GM12873 (cell line): Measurements from ENCODE around the gene FAM9A.

Experiments
- TF ChIP-seq, protein P1 (sequence below): IDR thresholded peaks from 2 replicates; pipeline ENCODE4 v1.5.1; 2012; ENCODE audit warnings: low read depth, mild to moderate bottlenecking, moderate library complexity, low read length, control low read depth; ENCODE audit not compliant: insufficient read depth; ENCODE audit errors: missing control alignments

Gene FAM9A

DNA sequence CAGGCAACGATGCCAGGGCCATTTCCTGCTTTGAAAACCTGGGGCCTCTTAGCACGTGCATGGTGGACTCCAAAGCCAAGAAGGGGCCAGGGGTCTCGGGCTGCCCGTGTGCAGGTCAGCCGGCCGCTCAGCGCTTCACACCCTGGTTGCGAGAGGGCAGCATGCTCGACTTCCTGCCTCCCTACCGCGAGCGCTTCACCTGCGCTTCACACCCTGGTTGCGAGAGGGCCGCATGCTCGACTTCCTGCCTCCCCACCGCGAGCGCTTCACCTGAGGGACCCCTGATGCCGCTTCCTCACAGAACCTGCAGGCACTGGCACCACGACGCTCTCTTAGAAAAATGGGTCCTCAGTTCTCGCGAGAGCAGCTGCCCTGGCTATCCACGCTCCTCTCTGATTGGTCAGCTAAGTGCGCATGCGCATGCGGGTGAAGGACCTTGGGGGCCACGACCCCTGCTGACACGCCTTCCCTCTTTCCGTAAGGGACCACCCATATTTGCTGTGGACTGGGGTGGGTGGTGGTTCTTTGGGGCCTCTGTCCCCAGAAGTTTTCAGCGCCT, at the start of gene FAM9A:
Gene FAM9A (minus strand): TSS at position 343 of the 559 bp plus-strand sequence. CDS start 1,212 bp downstream, outside the sequence.
- TF ChIP-seq, protein P1, sequence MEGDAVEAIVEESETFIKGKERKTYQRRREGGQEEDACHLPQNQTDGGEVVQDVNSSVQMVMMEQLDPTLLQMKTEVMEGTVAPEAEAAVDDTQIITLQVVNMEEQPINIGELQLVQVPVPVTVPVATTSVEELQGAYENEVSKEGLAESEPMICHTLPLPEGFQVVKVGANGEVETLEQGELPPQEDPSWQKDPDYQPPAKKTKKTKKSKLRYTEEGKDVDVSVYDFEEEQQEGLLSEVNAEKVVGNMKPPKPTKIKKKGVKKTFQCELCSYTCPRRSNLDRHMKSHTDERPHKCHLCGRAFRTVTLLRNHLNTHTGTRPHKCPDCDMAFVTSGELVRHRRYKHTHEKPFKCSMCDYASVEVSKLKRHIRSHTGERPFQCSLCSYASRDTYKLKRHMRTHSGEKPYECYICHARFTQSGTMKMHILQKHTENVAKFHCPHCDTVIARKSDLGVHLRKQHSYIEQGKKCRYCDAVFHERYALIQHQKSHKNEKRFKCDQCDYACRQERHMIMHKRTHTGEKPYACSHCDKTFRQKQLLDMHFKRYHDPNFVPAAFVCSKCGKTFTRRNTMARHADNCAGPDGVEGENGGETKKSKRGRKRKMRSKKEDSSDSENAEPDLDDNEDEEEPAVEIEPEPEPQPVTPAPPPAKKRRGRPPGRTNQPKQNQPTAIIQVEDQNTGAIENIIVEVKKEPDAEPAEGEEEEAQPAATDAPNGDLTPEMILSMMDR = no peak

DNA sequence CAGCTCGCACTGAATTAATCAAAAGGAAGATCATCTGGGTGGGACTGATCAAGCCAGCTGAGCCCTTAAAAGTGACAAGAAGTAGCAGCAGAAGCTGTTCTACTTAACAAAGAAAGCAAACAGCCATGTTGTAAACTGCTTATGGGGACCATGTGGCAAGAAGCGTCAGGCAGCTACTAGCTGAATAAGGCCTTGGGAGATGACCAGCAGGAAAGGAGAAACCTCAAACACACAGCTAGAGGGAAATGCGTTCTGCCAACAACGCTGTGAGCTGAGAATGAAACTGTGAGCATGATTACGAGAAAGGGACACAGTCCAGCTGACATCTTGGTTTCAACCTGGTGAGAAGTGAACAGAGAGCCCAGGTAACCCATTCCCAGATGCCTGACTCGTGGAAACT, 49.3 kb upstream of the FAM9A start:
- TF ChIP-seq, protein P1 = no peak

DNA sequence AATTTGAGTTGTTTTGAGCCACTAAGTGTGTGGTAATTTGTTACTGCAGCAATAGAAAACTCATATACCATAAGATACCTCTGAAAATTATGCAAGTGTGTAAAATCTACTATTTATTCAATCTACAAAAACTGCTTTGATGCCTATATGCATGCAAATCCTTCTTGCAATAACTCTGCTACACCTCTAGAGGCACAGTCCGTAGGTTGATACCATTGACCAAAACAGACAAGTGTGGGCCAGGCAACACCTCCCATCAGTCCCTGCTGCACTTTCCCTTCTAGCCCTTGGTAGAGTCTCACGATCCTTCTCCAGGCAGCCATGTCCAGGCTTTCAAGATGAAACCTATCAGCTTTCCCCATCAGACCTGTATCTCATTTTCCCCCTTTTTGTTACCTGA, 48.8 kb upstream of the FAM9A start:
- TF ChIP-seq, protein P1 = peak; percentile 44

DNA sequence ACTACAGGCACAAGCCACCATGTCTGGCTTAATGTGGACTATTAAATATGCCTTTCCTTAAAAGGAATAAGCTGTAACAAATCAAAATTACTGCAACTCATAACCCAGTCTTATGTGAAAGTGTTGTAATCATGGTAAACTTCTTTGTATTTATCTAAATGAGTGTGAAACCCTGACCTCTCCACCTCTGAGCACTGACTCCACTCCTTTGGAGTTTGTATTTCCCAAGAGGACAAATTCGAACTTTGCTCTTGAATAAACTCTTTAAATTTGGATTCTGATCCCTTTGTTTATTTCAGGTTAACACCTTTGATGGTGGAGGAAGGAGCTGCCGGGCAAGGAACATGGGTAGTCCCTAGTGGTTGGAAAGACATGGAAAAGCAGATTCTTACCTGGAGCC, 48.3 kb upstream of the FAM9A start:
- TF ChIP-seq, protein P1 = no peak

DNA sequence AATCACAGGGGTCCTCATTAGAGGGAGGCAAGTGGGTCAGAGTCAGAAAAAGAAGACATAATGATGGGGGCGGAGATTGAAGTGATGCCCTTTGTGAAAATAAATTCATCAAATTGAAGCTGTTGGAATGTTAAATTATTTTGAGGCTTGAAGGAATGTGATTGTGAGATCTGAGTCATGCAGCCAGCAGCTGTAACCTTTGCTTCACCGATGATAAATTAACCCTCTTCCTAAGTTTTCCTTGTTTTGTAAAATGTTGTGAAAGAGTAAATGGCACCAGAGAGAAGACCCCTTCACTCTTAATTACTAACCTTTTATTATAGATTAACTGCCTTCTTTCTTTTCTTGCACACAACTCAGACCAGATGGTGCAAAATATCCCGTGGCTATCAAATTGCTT, 47.7 kb upstream of the FAM9A start:
- TF ChIP-seq, protein P1 = no peak

DNA sequence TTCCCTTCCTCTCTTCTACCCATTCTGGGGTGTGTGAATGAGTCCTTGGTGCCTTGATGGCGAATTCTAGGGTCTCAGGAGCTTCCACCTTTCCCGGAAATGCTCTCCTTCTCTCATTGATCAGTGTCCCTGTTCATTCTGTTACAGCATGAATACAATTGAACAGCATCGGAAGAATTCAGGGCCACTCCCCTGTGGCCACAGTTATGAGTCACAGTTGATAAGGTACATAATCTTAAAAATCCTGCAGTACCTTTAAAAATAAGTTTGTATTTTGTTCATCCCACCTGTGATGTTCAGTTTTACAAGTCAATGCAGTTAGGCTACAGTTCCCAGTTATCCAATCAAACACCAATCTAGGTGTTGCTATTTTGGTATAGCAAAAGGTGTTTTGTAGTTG, 47.3 kb upstream of the FAM9A start:
- TF ChIP-seq, protein P1 = no peak

DNA sequence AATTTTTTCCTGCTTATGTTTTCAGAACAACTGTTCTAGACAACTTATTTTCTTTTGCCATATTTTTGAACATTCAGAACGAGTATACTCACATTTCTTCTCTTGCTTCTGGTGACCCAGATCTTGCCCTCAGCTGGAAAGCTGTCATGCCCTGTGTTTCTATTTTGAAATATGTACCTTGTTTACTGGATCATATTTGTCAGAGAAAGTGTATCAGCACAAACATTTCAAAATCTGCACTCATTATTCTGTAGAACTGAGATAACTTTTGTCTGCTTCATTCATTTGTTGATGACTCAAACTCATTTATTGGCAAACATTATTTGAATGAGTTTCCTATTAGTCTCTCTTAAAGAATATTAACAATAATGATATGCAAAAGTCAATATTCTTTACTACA, 46.2 kb upstream of the FAM9A start:
- TF ChIP-seq, protein P1 = no peak

DNA sequence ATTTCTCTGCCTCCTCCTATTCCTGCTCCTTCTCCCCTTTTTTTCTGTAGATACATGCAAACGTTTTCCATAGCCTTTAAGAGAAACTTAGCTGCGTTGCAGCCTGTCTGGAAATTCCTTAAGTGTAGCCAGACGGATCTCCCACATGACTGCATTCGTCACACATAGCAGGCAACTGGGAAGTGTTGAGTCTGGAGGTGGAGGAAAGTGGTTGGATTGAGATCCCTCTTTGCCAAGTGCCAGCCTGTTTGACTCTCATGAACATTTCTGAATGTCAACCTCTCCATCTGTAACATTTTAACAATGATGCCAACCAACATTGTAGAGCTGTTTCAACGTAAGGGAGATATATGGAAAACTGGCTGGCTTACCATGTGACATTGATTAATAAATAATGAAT, 45.1 kb upstream of the FAM9A start:
- TF ChIP-seq, protein P1 = no peak
